GM21526 (cell line): Measurements from ENCODE around the gene MLH3.
A peak's percentile ranks its signal among the peaks of the same experiment; 100 is the strongest.
"Not testable (repeated sequence)": the region's sequence is repeated elsewhere in the genome, so short reads cannot be mapped to it uniquely, and the experiment has no call there.

Source experiments
- ATAC-seq: cut with Tn5 transposase; IDR thresholded peaks from one replicate; pipeline ENCODE4 v1.9.1; 2021; ENCODE audit warnings: moderate library complexity; ENCODE audit not compliant: unreplicated experiment, low FRiP score

The MLH3 gene

GRCh38 chr14:75067765-75068164, 16.5 kb upstream of the MLH3 start:
- not testable (repeated sequence) for ATAC-seq

- no peak for ATAC-seq
Observed at GRCh38 chr14:75067212-75067611, 15.9 kb upstream of the MLH3 start.

- no peak for ATAC-seq
Observed at GRCh38 chr14:75066691-75067090, 15.4 kb upstream of the MLH3 start.

GRCh38 chr14:75064205-75064567, 12.9 kb upstream of the MLH3 start:
- ATAC-seq: no peak

GRCh38 chr14:75063491-75064204, 12.4 kb upstream of the MLH3 start, which contains the start of gene ACYP1:
TSS of gene ACYP1 (minus strand) at chr14:75064024. CDS start at chr14:75063553, 471 bp downstream.
- peak; percentile 89 for ATAC-seq

- no peak for ATAC-seq
Observed at GRCh38 chr14:75063013-75063412, 11.7 kb upstream of the MLH3 start.

- ATAC-seq: no peak
Observed at GRCh38 chr14:75060420-75060819, 9.2 kb upstream of the MLH3 start.

- no peak for ATAC-seq
Observed at GRCh38 chr14:75059642-75060041, 8.4 kb upstream of the MLH3 start.

- ATAC-seq: no peak
Observed at GRCh38 chr14:75054421-75054820, 3.2 kb upstream of the MLH3 start.

GRCh38 chr14:75053396-75054291, 2.4 kb upstream of the MLH3 start:
- ATAC-seq: no peak

- no peak for ATAC-seq
Observed at GRCh38 chr14:75051556-75051899, 261 bp upstream of the MLH3 start.

GRCh38 chr14:75049731-75050201, 1.5 kb downstream of the MLH3 start:
- no peak for ATAC-seq

- ATAC-seq: no peak
Observed at GRCh38 chr14:75049136-75049535, 2.1 kb downstream of the MLH3 start.

- ATAC-seq: no peak
Observed at GRCh38 chr14:75048101-75048500, 3.2 kb downstream of the MLH3 start.

- ATAC-seq: no peak
Observed at GRCh38 chr14:75047506-75047905, 3.8 kb downstream of the MLH3 start.

- ATAC-seq: no peak
Observed at GRCh38 chr14:75046899-75047298, 4.4 kb downstream of the MLH3 start.

- no peak for ATAC-seq
Observed at GRCh38 chr14:75046275-75046674, 5.0 kb downstream of the MLH3 start.

GRCh38 chr14:75044752-75045151, 6.5 kb downstream of the MLH3 start:
- ATAC-seq: no peak

- no peak for ATAC-seq
Observed at GRCh38 chr14:75044322-75044721, 6.9 kb downstream of the MLH3 start.

- ATAC-seq: no peak
Observed at GRCh38 chr14:75042035-75042434, 9.2 kb downstream of the MLH3 start.

- no peak for ATAC-seq
Observed at GRCh38 chr14:75041613-75042012, 9.7 kb downstream of the MLH3 start.

GRCh38 chr14:75040959-75041358, 10.3 kb downstream of the MLH3 start:
- ATAC-seq: no peak
